DND-41 (cell line): Measurements from ENCODE around the gene TSPAN14.

Experiments used
- ATAC-seq: fragments of 200-7000 bp; cut with Tn5 transposase; 3 replicates; pipeline ENCODE4 v1.9.1; 2021; ENCODE audit warnings: low read depth; ENCODE audit not compliant: insufficient read depth
- DNase-seq: peaks from one replicate; pipeline ENCODE4 v3.0.0-alpha.2; 2020
- H2AFZ ChIP-seq: 2 replicates; pipeline ENCODE4 v1.6.0; 2012; ENCODE audit warnings: low read depth, low read length
- H3K27ac ChIP-seq: 2 replicates; pipeline ENCODE4 v1.5.1; 2012; ENCODE audit warnings: low read length, inconsistent platforms
- H3K27me3 ChIP-seq: fragments of 200-600 bp; sonication (generic); 2 replicates; pipeline ENCODE4 v1.6.0; 2012; ENCODE audit warnings: low read length, mild to moderate bottlenecking, inconsistent platforms; ENCODE audit not compliant: insufficient read depth, poor library complexity
- H3K36me3 ChIP-seq: 2 replicates; pipeline ENCODE4 v1.5.1; 2012; ENCODE audit warnings: low read length, inconsistent platforms; ENCODE audit not compliant: insufficient read depth
- H3K4me1 ChIP-seq: 2 replicates; pipeline ENCODE4 v1.5.1; 2012; ENCODE audit warnings: mild to moderate bottlenecking, low read length; ENCODE audit not compliant: insufficient read depth
- H3K4me2 ChIP-seq: 2 replicates; pipeline ENCODE4 v1.6.0; 2012; ENCODE audit warnings: mild to moderate bottlenecking, moderate library complexity, low read length, inconsistent platforms; ENCODE audit not compliant: insufficient read depth
- H3K4me3 ChIP-seq, 2 experiments: fragments of 200-600 bp in 1 of 2; shearing (Covaris generic) in 1 of 2; 2 replicates each; pipeline ENCODE4 v1.5.1; 2012 to 2016; ENCODE audit warnings: inconsistent platforms in 2 of 2, low read length in 2 of 2, mild to moderate bottlenecking in 2 of 2, low read depth in 1 of 2, moderate library complexity in 1 of 2
- H3K79me2 ChIP-seq: 2 replicates; pipeline ENCODE4 v1.6.0; 2012; ENCODE audit warnings: low read length, inconsistent platforms; ENCODE audit not compliant: insufficient read depth
- H3K9ac ChIP-seq: 2 replicates; pipeline ENCODE4 v1.6.0; 2012; ENCODE audit warnings: low read depth, mild to moderate bottlenecking, inconsistent platforms, low read length, moderate library complexity
- H3K9me3 ChIP-seq: 2 replicates; pipeline ENCODE4 v1.5.1; 2012; ENCODE audit warnings: low read length, moderate library complexity, mild to moderate bottlenecking, inconsistent platforms; ENCODE audit not compliant: insufficient read depth, severe bottlenecking
- H4K20me1 ChIP-seq: 2 replicates; pipeline ENCODE4 v1.6.0; 2012; ENCODE audit warnings: low read length; ENCODE audit not compliant: insufficient read depth
- CTCF ChIP-seq: IDR thresholded peaks from 2 replicates; pipeline ENCODE4 v1.5.1; 2012; ENCODE audit warnings: borderline replicate concordance, low read length, moderate library complexity, mild to moderate bottlenecking; ENCODE audit not compliant: poor library complexity, severe bottlenecking; ENCODE audit errors: extremely low read depth
- EZH2 ChIP-seq: IDR thresholded peaks from 3 replicates; pipeline ENCODE4 v1.6.1; 2012; ENCODE audit warnings: borderline replicate concordance, low read depth, mild to moderate bottlenecking, moderate library complexity, low read length, inconsistent platforms; ENCODE audit not compliant: severe bottlenecking

Gene TSPAN14

DNA sequence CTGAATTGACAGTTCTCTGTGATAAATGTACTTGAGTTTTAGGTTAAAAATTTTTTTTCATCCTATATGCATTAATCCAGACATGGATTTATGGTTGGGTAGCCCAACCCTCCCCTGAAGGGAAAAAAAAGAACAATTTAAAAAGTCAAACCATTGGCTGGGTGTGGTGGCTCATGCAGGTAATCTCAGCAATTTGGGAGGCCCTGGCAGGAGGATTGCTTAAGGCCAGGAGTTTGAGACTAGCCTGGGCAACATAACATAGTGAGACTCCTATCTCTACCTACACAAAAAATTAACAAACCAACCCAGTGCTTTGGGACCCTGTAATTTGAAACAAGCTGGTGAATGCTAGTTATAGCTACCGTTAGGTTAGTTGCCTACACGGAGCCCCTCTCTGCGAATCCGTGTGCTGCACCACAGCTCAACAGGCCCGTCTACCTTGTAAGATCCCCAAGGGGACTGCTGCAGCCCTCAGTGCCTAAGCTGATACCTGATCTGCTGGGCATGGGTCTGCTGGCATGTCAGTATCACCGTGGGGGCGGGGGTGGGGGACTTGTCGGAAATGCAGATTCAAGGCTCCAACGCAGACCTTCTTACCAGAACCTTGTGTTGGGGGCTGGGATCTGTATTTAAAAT, 32.8 kb downstream of the TSPAN14 start:
- Histone ChIP-seq H3K9me3 (no peaks in the 10 kb centered on the region), H3K9ac (no peak overlapping the region), H3K4me1 (peaks cover 2% of the 10 kb centered on the region; the same call in 1 of the 2 replicates), H2AFZ (no peak overlapping the region), H3K4me3 (no peak overlapping the region), H4K20me1 (peaks cover 23% of the 10 kb centered on the region; the same call in 1 of the 2 replicates), H3K27me3 (no peaks in the 10 kb centered on the region), H3K4me2 (no peak overlapping the region), H3K27ac (no peak overlapping the region), H3K36me3 (peaks cover 21% of the 10 kb centered on the region; the same call in 1 of the 2 replicates), H3K79me2 (peaks cover 19% of the 10 kb centered on the region)
- DNase-seq: no peak
- no peak for ATAC-seq
- TF ChIP-seq EZH2: no peak
- no peak for TF ChIP-seq CTCF

- no peak for ATAC-seq
- Histone ChIP-seq H3K4me1 (peaks cover 7% of the 10 kb centered on the region), H2AFZ (no peak overlapping the region)
Observed at GRCh38 chr10:80487421-80487785, 33.3 kb downstream of the TSPAN14 start.

DNA sequence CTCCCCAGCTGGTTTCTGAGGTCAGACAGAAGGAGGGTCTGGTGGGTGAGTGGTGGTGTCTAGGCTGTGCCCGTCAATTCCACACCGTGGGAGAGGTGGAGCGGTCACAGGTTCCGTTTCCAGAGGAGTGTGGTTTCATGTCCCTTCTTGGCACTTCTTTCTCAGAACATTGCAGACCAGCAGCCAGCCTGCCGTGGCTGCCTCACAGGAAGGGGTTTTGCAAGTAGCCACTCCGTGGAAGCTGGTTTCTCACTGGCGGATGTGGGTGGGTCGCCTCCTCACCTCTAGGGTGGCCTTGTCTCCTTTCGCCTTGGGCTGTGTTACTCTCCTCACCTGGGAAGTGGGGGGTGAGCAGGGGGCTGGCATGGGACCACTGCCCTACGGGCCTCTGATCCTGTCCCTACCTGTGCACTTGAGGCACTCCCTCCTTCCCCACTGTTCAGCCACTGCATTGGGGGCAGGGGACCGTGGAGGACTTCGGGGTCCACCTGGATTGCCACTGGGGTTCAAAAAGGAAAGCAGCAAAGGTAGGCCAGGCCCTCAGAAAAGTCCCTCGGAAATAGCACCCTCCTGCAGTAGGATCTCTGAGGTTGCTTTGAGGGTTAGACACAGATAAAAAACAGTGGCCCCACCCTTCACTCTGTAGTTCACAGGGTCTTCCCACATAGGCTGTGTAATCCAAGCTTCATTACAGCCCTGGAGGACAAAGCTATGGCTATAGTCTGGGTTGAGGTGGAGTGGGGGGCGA, 33.9 kb downstream of the TSPAN14 start:
- Histone ChIP-seq H3K36me3 (peaks cover 21% of the 10 kb centered on the region; the same call in 1 of the 2 replicates), H3K4me1 (peaks cover 11% of the 10 kb centered on the region), H3K4me2 (no peak overlapping the region), H2AFZ (no peak overlapping the region), H3K79me2 (peaks cover 19% of the 10 kb centered on the region), H3K27ac (no peak overlapping the region), H4K20me1 (peaks cover 23% of the 10 kb centered on the region; the same call in 1 of the 2 replicates), H3K27me3 (no peaks in the 10 kb centered on the region), H3K4me3 (no peak overlapping the region), H3K9ac (no peak overlapping the region), H3K9me3 (no peaks in the 10 kb centered on the region)
- DNase-seq (no peak), ATAC-seq (no peak)
- TF ChIP-seq EZH2: no peak

More at GRCh38 chr10:80487421-80487785, 33.3 kb downstream of the TSPAN14 start:
- Histone ChIP-seq H3K4me2 (no peak overlapping the region), H3K36me3 (peaks cover 21% of the 10 kb centered on the region; the same call in 1 of the 2 replicates), H4K20me1 (peaks cover 23% of the 10 kb centered on the region; the same call in 1 of the 2 replicates), H3K27me3 (no peaks in the 10 kb centered on the region), H3K79me2 (peaks cover 19% of the 10 kb centered on the region), H3K9me3 (no peaks in the 10 kb centered on the region), H3K9ac (no peak overlapping the region), H3K27ac (no peak overlapping the region), H3K4me3 (no peak overlapping the region)
- TF ChIP-seq EZH2: no peak
- TF ChIP-seq CTCF: no peak
- DNase-seq: no peak

GRCh38 chr10:80488539-80489066, 34.5 kb downstream of the TSPAN14 start:
- H3K9ac ChIP-seq: no peak overlapping the region
- H3K36me3 ChIP-seq: peaks cover 21% of the 10 kb centered on the region; the same call in 1 of the 2 replicates
- H4K20me1 ChIP-seq: peaks cover 23% of the 10 kb centered on the region; the same call in 1 of the 2 replicates
- DNase-seq (no peak), ATAC-seq (no peak)
- H3K27me3 ChIP-seq: no peaks in the 10 kb centered on the region
- peaks cover 17% of the 10 kb centered on the region for H3K4me1 ChIP-seq
- H3K27ac ChIP-seq: no peak overlapping the region
- H3K79me2 ChIP-seq: peaks cover 19% of the 10 kb centered on the region
- H2AFZ ChIP-seq: no peak overlapping the region
- TF ChIP-seq CTCF (no peak), EZH2 (no peak)
- H3K9me3 ChIP-seq: no peaks in the 10 kb centered on the region
- H3K4me3 ChIP-seq: no peak overlapping the region
- H3K4me2 ChIP-seq: no peak overlapping the region
